HG03103 (cell line): ENCODE measurements around the gene DPM2.

Source experiments
- ATAC-seq: cut with Tn5 transposase; IDR thresholded peaks from one replicate; pipeline ENCODE4 v1.9.1; 2021; ENCODE audit warnings: low read depth; ENCODE audit not compliant: unreplicated experiment

The DPM2 gene, protein sequence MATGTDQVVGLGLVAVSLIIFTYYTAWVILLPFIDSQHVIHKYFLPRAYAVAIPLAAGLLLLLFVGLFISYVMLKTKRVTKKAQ

DNA sequence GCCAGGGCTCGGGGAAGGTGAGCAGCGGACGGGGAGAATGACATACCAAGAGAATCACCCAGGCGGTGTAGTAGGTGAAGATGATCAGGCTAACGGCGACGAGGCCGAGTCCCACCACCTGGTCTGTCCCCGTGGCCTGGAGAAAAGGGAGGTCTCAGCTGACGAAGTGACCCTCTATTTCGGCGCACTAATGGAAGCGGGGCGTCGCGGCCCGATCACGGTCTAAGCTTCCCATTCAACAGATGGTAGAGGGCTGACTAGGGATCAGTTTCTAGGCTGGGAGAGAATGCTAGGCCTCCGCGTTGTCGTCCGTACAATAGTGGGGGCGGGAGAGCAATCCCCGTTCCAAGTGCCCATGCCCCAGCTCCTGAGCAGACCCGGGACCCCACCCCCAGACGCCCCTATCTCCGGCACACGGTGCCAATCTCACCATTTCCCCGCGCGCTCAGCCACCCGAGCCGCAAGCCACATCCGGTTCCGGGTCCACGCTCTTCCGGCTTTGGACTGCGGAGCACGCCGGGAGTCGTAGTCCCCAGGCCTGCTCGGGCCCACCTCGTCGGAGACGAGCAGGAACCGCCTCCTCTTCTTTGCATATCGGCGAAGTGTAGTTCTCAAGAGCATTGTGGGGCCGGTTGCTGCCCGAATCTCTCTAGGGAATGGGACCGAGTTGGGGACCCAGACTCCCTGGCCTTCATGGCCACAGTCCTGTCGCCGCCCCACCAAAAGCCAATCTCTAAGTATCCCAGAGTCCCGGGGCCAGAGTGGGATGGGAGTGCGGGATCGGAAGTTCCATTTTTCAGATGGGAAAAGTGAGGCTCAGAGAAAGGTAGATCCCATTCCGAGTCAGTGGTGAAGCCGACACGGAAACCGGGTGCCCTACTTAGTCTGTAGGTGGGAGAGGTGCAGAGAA lies at the start of gene DPM2:
DPM2 (minus strand) TSS at position 467 of the 910 bp plus-strand sequence; CDS start at position 433, 34 bp downstream.
- peak; percentile 88 for ATAC-seq

DNA sequence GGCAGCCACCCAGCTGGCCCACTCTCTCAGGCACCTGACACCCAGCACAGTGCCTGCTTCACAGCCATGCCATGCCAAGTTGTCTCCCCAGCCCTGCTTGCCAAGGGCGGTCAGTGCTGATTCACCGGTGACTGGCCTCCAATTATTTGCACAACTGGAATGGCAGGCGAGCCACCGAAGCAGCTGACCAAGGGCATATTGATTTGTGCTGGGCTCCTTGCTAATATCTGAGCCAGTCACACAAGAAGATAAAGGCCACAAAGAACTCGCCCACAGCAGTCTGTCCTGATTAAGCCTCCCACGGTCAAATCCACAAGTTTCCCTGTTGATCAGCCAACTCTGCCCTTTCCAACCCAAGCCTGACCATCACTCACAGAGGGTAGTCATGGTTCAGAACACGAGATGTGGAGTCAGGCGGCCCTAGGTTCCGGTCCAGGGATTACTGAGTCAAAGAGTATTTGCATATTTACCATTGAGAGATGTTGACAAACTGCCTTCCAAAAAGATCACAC lies 49.5 kb upstream of the DPM2 start:
- ATAC-seq, result no peak

DNA sequence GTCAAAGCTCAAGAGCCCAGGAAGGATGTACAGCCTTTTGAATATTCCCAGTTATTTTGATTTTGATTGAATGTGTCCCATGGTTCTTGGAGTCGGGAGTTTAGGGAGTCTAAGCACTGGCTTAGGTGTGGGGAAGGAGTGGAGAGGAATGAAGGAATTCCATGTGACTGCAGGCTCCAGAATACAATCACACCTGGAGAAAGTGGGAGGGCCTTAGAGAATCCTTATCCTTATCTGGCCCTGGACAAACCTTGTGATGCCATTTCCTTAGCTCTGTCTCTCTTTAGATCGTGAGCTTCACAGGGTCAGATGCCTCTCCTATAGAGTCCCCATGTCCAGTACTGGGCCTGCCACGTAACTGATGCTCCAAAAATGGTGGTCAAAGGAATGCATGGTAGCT lies 47.4 kb upstream of the DPM2 start:
- ATAC-seq, result no peak

DNA sequence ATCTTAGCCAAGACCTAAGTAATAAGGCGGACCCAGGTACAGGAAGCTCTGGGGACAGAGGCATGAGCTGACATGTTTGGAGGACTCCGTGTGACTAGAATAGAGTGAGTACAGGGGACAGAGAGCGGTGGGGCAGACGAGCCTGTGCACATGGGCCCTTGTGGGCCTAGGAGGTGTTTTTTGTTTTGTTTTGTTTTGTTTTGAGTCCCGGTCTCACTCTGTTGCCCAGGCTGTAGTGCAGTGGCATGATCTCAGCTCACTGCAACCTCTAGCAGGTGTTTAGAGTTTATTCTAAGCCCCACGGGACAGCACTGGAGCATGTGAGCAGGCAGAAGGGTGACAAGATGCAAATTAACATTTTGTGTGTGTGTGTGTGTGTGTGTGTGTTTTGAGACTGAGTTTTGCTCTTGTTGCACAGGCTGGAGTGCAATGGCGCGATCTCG lies 46.2 kb upstream of the DPM2 start:
- peak; percentile 36 for ATAC-seq

DNA sequence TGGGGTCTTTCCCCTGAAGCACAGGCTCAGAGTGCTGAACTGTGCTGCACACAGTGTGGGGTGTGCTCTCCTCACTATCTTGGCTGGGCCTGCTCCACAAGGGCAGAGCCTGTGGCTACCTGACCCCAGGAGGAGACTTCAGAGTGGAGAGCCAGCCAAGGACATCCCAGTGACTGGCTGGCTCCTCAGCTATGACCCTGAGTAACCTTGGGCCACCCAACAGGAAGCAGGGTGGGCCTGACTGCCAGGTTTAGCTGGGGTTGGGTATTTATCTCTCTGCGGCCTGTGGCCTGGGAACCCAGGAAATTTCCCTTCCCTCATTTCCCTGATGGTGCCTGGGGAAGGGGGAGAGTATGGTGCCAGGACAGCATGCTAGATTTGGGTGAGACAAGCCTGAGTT lies 45.3 kb upstream of the DPM2 start:
- ATAC-seq, result no peak

DNA sequence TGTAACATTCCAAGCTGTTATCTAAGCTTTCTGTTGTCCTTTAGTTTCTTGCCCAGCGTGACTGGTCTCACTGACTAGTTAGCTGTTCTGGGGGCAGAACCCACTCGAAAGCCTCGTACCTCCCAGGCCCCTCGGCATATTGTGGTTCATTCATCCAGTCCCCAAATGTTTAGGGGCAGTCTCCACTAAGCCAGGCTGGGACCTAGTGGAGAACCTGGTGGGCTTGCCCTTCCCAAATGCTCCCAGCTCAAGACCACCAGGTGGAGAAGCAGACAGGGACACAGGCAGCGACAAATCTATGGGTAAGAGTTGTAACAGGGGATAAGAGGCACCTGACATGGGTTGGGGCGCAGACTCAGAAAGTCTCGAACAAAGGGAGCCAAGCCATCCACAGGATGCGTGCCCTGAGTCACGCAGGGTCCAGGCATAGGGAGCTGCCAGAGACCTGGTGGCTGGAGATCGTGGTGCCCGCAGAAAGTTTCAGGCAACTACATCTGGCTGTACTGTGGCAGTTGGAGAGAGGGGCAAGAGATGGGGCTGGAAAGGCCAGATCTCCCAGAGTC lies 44.0 kb upstream of the DPM2 start:
- no peak for ATAC-seq

DNA sequence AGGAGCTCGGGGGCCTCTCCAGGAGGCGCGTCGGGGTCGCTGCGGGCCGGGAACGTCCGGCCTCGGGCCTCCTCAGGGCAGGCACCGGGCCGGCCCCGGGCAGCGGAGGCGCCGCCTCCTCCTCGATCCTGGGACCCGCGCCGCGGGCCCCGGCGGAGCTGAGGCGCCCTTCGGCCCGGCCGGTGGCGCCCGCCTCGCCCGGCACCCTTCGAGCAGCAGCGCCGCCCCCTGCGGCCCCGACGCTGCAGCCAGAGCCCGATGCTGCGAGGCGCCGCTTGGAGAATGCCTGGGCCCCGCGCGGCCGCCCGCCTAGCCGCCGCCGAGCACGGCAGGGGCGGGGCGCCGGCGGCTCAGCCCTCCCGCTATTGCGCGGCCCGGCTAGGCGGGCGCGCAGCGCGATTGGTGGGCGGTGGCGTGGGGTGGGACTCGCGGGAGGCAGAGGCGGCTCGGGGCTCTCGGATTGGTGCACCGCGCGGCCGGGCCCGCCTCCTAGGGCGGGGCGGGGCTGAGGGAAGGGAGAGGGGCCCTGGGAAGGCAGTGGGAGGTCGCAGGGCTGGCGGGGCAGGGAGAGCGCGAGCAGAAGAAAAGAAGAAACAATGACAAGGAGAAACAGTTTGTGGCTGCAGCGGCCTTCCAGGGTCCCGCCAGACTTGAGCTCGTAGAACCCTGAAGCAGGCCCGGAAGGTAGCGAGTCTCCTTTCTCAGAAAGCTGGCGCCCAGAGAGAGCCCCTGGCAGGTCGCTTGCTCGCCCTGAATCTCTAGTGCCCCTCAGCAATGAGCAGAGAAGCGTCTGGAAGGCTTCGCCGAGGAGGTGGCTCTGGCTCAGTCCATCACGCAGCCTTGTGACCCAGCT lies 43.3 kb upstream of the DPM2 start, which contains the start of gene EEIG1:
EEIG1 (minus strand) TSS at position 284 of the 853 bp plus-strand sequence. CDS start 852 bp downstream, outside the sequence.
- ATAC-seq, result peak; percentile 55

DNA sequence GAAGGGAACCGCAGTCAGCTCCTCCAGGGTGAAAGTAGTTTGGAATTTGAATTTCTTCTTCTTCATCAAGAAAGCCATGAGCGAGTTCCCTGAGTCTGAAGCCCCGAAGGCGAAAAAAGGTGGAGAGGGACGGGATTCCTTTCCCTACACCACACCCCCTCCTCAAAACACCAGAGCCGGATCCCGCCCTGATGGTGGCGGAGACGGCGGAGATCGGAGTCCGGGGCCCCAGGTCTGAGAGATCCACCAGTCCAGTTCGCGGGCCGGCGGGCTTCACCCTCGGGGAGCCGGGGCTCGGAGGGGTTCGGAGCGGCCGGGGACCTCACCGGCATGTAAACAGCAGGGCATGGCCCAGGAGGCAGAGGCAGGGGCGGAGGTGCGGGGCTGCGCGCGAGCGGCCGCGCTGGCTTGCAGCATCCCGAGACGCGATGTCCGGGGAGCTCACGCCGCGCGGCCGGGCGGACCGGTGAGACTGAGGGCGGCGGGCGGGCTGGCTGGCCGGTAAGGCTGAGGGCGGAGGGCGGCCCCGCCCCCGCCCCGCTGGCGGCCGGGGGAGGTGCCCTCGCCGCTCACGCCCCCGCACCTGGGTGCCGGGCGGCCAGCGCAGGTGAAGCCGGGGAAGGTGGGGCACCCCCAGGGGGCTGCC lies 42.5 kb upstream of the DPM2 start:
- ATAC-seq, result peak; percentile 13

DNA sequence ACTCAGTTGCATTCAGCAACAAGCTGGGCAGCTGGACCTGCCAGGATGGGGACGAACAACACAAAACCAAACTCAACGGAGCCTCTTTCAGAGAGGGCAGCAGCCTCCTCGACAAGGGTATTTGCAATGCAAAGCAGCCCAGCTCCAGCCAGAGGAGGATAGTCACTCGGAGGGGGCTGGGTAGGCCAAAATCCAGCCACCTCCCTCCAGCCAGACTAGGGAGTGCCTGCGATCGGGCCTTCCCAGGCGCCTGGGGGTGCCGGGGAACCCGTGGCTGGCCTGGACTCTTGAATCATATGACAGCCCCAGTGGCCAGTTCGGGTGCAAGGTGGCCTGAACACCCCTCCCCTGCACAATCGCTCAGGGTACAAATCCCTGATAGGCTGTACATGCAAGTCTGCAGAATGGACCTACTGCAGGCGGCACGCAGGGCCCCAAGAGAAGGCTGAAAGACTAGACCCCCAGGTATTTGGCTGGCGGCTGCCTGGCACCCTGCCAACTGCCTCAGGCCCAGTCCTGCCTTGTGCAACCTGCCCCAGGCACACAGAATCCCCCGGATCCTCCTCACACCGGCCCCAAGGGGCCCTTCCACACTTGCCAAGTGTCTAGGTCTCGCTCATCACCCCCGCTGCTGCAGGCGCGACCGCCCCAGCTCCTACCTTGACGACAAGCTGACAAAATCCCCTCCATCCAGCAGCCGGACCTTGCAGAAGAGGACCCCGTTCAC lies 41.8 kb upstream of the DPM2 start:
- ATAC-seq, result no peak

DNA sequence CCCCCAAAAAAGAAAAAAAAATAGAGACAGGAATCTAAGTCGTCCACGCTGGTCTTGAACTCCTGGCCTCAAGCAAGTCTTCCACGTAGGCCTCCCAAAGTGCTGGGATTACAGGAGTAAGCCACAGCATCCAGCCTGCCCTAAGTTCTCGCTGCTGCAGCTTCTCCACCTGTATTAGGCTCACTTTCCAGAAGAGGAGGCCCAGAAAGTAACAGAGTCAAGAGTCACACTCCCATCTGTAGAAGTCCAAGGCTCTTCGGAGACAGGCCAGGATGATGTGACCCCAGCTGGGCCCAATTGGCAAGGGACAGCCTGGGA lies 41.3 kb upstream of the DPM2 start:
- no peak for ATAC-seq

DNA sequence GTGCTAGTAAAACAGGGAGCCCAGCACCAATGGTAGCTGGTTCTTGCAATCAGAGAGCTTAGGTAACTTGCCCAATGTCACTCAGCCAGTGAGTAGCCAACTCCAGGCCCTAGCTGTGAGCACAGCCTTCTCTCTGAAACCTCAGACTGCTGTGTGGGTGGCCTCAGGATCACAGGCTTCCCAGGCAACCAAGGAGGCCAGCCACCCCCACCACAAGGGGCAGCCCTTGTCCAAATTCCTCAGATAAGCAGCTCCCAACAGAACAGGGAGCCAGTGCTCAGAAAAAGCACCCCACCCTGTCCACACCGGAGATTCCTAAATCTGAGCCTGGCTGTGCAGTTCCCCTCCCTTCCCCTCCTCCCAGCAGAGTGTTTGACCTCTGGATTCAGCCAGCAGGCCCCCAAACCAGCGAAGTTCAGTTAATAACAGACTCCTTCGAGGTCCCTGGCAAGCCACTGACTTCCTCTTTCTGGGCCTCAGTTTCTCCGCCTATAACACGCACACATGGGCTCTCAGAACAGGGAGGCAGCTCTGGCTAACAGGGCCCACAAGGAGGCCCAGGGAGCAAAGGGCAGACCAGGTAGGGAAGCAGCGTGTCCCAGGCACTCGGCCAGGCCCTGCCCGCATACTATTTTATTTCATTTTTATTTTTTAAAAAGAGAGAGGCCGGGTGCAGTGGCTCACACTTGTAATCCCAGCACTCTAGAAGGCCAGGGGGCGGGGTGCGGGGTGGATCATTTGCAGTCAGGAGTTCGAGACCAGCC lies 40.4 kb upstream of the DPM2 start:
- ATAC-seq, result no peak

DNA sequence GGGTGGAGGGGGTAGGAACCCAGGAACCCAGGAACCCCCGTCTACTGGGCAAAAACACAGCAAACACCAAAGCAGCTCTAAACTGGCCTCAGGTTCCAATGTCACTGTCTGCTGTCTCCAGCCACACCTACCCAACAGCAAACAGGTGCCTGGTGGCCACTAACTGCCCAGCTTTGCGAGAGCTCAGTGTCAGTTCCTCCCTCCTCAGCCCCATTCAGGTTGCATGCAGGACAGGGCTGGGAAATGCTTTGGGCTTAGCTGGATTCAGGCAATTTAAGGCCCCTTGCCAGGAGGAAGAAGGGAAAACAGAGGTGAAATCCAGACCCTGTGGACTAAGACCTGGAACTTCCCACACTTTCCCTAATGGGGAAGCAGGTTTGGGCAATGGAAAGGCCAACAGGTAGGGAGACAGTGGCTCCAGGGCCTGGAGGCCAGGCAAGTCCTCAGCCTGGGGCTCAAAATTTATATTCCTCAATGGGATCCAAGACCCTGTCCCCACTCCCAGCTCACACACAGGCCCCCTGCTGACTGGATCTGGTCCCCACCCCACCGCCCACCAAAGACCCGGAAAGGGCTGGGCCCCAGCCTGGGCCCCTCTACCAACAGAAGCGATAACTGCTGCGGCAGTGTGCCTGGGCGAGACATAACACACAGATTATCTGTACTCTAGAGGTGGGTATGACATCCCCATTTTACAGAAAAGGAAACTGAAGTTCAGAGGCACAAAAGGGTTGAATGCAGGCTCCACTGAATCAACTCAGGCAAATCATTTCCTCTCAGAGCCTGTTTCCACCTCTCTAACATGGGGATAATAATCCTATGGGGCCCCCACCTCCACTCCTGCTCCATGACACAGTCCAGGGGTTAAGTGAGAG lies 39.6 kb upstream of the DPM2 start:
- ATAC-seq, result no peak

DNA sequence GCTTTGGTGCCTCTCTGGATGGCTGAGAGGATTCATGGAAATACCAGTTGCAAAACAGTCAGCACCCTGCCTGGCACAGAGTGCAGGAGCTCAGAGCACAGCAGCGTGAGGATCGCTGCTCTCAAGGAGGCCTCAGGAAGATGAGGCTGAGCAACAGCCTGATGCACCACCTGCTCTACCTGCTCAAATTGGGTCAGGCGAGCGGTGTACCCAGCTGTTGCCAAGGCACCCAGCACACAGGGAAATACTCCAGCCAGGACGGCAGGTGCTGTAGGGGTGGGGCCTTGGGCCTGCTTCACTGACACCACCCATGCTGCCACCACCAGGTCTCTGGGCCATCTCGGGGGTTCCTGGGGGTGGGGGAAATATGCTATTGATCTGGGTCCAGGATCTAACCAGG lies 38.8 kb upstream of the DPM2 start:
- no peak for ATAC-seq

DNA sequence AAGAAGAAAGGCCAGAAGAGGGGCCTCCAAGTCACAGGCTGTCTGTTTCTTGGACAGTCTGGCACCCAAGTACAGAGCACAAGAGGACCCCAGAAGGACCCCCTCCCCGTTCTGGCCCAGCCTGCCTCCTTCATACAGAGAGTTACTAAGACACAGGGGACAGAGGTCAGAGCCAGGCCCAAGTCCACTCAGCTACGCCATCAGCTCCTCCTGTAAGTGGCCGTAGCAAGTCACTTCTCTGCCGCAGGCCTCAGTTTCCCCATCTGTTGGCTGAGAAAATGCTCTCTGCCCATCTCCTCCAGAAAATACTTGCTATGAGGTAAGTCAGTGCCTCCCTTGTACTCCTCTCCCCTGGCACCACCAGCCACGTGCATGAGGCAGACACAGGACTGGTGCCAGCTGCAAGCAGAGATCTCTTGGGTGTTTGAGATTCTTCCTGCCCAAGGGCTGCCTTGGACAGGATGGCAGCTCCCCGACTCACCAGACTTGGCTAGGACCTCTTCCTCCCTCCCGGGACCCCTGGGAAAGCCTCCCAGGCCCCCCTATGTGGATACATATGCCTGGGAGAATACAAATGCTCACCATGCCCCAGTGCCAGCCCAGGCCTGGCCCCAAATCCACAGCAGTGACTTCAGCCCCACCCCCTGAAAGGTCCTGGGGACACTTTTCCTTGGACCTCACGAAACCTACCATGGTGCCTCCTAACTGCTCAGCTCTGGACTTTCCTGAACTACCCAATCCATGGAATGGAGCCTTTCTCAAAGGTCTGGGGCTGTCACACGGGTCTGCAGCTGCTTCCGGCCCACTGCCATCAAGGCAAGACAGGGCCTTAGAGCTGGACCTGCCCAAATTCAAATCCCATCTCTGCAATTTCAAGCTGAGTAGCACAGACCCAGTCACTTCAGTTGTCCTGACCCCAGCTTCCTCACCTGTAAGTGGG lies 38.0 kb upstream of the DPM2 start:
- no peak for ATAC-seq

DNA sequence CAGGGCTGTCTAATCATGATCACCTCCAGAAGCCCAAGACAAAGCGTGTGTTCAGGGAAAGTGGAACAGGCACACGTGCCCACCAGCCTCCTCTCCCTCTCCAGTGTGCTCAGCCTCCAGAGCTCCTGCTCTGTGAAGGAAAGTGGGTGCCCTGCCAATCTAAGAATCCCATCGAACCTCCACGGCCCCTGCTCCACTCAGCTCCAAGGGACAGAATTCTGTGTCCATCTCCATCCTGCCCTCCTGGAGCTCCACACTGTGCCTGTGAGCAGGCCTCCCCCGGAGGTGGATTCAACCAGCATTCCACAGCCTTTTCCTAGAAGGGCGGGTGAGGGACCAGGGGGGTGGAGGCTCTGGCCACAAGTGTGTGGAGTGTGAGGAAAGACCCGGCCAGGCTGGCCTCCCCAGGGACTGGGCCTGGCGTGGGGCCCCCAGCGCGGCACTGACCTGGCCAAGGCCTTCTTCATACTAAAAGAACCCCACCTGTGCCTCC lies 37.2 kb upstream of the DPM2 start:
- no peak for ATAC-seq

DNA sequence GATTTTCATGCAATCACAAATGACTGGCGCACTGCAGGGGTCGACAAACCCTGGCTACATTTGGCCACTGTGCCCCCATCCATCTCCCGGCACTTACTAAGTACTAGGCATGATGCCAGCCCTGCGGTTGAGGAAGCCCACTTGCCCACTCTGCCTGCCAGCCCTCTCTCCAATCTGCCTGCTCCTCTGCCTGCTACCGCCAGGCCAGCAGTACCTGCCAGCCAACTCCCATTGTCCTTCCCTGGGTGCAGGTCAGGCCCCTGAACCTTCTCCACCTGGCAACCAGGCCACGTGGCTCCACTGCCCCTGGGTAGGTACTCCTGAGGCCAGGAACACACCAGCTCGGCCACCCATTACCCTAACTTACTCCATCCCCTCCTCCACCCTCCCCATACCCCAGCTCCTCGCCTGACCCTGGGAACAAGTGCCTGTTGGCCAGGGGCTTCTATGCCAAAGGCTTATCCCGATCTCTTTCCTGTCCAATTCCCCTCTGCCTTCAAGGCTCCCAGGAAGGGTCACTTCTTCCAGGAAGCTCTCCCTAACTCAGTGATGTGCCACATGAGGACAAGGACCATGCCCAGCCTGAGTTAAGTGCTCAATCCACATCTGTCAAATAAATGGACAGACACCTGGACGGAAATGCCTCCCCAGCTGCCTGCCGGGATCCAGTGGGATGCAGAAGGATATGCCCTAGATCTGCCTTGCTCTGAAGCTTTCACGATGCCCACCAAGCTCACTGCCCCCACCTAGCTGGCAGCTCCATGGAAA lies 36.5 kb upstream of the DPM2 start:
- ATAC-seq, result no peak
